Right atrium auricular region (tissue), 2 donors: Measurements from ENCODE around the gene BCKDHA. TPM values are rescaled to one million over a fixed set of nuclear protein-coding genes. Genes with fewer than 3 reads are reported as not detected.

Experiments used
- total RNA-seq, 2 donors: library from RNA; depleted of rRNA; stranded (reverse); fragments of >200 nt; gene quantifications; one replicate each; pipeline ENCODE4 v1.1.0, GENCODE V29; 2016

BCKDHA gene
- total RNA-seq, 2 donors from 2014 or later = 65.2 to 77.6 TPM

Other genes with a start within 250 kb of the BCKDHA start
- 1 to 10 TPM in 1 of 2 donors, under 1 TPM in 1; 0.59 to 1.6 TPM for gene CYP2S1, start 204.6 kb upstream of the BCKDHA start, total RNA-seq
- 10 to 100 TPM; 27.3 to 81.4 TPM for gene AXL, start 178.6 kb upstream of the BCKDHA start, total RNA-seq
- 100 to 1,000 TPM in 1 of 2 donors, 10 to 100 TPM in 1; 88.8 to 109 TPM for gene HNRNPUL1, start 133.4 kb upstream of the BCKDHA start, total RNA-seq
- gene CCDC97, start 87.6 kb upstream of the BCKDHA start, total RNA-seq = 10 to 100 TPM in 1 of 2 donors, 1 to 10 TPM in 1; 8.1 to 16.2 TPM
- 10 to 100 TPM; 17.6 to 33.7 TPM for gene TGFB1, start 43.9 kb upstream of the BCKDHA start, total RNA-seq
- 1 to 10 TPM; 1.9 to 3.8 TPM for gene B9D2, start 33.7 kb upstream of the BCKDHA start, total RNA-seq
- gene TMEM91, start 21.3 kb upstream of the BCKDHA start, total RNA-seq = 1 to 10 TPM; 5.0 to 8.5 TPM
- gene EXOSC5, start 459 bp upstream of the BCKDHA start, total RNA-seq = 1 to 10 TPM; 8.5 to 9.0 TPM
- gene B3GNT8, start 29.6 kb downstream of the BCKDHA start, total RNA-seq = 1 to 10 TPM; 1.9 to 4.5 TPM
- gene DMAC2, start 42.1 kb downstream of the BCKDHA start, total RNA-seq = 10 to 100 TPM; 63.2 to 88.7 TPM
- not detected for gene ERICH4, start 45.3 kb downstream of the BCKDHA start, total RNA-seq
- gene CEACAM21, start 178.3 kb downstream of the BCKDHA start, total RNA-seq = 1 to 10 TPM in 1 of 2 donors, not detected in 1; 1.3 TPM
- gene CEACAM4, start 229.3 kb downstream of the BCKDHA start, total RNA-seq = under 1 TPM in 1 of 2 donors, not detected in 1; 0.67 TPM